ENCODE data around the gene DGCR2.
"Not testable (repeated sequence)": the region's sequence is repeated elsewhere in the genome, so short reads cannot be mapped to it uniquely, and the experiment has no call there.

DGCR2 gene

GRCh38 chr22:19107730-19108074 lies 14.5 kb downstream of the DGCR2 start:
- no peak for DNase-seq

DNA sequence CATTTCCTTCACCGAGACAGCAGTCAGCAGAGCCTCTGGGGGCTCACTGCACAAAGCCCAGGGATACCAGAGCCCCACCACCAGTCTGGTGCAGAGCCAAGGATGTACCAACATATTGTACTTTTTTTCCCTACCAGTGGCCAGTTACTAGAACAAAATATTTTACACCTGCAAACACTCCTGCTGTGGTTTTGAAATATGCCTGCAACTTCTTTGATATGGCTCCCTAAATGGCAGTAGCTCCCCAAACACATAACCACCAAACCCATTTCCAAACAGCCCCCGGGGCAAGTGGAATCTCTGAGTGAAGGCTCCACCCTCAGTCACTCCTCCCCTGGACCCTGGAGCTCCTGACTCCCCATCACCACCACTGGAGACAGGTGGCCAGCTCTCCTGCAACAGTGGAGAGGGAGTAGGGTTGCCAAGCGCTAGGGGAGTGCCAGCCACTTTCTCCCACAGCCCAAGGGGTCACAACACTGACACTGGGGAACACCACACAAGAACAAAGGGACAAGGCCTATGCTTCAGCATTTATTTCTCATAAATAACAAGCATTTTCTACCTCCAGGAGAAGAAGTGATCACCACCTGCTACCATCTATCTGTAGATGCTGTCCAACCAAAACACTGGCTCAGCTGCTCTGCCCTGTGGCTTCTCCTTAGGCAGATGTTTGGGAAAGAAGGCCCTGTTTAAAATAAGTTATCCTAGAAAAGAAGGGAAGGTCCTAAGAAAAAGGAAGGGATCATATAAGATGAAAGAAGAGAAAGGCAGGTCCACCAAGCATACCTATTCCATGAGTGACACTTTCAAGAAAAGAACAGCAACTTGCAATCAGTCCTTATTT lies 15.1 kb downstream of the DGCR2 start:
- no peak for DNase-seq

DNA sequence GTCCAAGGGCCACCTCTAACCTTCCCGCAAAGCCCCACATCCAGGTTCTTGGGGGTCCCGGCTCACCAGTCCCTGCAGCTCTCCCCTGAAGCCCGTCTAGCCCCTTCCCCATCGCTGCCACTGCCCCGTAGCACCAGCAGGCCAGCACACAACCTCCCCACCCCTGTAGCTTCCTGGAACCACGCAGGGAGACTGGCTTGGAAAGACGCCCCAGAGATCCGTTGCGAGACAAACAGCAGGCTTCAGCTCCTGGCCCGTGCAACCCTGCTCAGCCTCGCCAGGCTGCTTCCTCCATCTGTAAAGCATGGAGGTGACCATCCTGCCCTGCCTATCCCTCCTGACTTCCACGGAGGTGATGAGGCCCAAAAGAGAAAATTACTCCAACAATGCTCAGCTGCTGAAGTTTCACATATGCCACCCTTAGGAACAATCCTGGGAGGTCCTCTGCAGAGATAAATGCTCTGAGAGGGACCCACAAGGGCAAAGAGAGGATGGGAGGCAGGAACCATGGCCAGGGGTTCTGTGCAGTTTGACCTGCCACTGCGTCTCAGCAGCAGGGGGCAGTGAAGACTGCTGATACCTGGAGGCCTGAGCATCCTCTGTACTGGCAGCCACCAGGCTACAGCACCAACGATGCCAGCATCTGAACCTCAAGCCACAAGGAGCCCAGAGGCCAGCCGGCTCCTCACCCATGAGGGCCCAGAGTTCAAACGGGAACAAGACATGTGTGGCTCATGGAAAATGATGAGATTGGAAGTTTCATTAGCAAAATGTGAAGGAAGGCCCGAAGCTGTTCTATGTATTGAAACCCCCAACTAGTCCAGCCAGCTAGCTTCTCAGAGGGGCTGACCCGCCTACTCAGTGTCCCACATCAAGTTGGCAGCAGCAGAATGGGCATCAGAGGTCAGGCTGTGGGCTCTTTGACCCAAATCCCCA lies 16.1 kb downstream of the DGCR2 start:
- DNase-seq = no peak

DNA sequence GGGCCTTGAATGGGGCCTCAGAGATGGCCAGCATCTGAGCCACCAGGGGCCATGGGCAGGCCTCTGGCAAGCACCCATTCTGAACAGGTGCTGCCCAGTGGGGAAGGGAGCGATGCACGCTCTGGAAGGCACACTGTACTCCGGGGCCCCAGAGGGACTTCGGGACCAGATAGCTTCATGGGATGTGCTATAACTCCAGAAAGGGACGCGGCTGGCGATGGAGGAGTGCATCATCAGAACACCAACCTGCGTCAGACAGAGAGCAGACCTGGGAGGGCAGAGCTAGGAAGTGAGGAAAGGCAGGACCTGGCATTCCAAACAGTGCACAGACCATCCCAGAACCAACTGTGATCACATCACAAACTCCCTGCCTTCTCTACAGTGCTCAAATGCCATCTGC lies 16.8 kb downstream of the DGCR2 start:
- DNase-seq = no peak

DNA sequence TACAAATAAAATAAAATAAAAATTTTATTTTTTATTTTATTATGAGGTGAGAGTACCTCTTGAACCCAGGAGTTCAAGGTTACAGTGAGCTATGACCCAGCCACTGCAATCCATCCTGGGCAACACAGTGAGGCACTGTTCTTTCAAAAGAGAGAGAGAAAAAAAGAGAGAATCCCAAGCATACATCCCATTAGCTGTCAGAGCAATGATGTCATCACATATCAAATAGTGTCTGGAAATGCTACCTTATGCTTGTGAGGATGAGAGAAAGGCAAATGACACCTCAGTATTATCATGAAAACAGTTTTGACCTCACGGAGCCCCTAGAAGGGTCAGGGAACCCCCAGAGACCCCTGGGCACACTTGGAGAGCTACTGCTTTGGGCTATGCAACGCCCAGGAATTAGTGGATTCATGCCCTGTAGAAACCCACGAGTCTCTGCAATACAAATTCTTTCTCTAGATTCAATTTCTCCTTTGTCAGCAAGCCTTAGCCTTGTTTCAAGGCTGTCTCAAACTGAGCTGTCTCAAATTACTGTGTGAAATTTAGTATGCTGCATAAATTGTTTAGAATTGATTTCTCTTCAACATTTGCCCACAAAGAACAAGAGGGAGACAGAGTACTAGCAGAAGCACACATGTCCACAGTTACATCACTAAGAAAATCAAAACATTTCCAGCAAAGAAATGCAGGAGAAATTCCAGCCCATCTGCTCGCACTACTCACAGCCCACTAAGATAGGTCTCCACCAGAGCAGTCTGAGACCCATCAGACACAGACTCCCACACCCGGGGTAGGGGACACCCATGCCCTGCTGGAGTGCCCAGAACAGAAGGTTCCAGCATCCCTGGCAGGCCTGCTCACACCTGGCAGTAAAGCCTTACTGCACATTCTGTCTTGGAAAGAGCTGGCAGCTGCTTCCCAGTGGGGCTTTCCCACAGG lies 18.1 kb downstream of the DGCR2 start:
- no peak for DNase-seq

DNA sequence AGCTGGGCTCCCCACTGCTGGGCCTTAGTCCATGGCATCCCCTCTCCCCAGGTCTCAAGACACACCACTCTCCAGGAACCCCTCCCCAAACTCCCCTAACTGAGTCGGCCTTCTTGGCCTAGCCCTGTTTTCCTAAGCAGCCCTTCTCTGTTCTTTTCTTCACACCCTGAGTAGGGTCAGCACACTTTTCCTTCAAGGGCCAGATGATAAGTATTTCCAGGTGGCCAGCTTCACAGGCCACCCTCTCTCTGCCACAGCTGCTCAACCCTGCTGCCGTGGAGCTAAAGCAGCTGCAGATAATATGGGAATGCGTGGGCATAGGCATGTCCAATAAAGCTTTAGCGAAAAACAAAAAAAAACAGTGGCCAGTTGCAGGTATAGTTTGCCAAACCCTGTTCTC lies 24.1 kb downstream of the DGCR2 start:
- no peak for DNase-seq

- no peak for DNase-seq
These were observed 24.7 kb downstream of the DGCR2 start for GRCh38 chr22:19097518-19097917.

- DNase-seq = no peak
These were observed 25.7 kb downstream of the DGCR2 start for GRCh38 chr22:19096555-19096954.

GRCh38 chr22:19094393-19094997 lies 27.7 kb downstream of the DGCR2 start:
- no peak for DNase-seq

GRCh38 chr22:19092725-19093124 lies 29.5 kb downstream of the DGCR2 start:
- no peak for DNase-seq

DNA sequence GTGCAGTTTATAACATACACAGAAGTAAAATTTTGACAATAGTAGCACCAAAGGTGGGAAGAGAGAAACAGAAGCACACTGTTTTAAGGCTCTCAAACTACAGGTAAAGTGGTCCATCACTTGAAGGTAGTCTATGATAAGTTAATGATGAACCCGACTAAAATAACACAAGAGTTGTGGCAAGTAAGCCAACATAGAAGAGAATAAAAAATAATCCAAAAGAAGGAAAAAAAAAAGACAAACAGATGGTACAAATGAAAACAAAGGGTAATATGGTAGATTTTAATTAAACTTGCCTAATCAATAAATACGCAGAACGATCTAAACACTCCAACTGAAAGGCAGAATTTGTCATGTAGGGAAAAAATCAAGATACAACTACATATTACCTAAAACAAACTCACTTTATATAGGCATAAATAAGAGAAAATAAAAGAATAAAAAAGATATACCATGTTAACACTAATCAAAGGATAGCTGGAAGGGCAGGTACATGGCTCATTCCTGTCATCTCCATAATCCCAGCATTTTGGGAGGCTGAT lies 31.6 kb downstream of the DGCR2 start:
- DNase-seq = no peak

- DNase-seq = no peak
These were observed 32.0 kb downstream of the DGCR2 start for GRCh38 chr22:19090183-19090582.

- DNase-seq = no peak
These were observed 33.2 kb downstream of the DGCR2 start for GRCh38 chr22:19088866-19089595.

- peak; percentile 39 to 63 for DNase-seq
These were observed 35.3 kb downstream of the DGCR2 start for GRCh38 chr22:19086896-19087295.

- peak; percentile 51 to 65 for DNase-seq
These were observed 35.8 kb downstream of the DGCR2 start for GRCh38 chr22:19086417-19086816.

DNA sequence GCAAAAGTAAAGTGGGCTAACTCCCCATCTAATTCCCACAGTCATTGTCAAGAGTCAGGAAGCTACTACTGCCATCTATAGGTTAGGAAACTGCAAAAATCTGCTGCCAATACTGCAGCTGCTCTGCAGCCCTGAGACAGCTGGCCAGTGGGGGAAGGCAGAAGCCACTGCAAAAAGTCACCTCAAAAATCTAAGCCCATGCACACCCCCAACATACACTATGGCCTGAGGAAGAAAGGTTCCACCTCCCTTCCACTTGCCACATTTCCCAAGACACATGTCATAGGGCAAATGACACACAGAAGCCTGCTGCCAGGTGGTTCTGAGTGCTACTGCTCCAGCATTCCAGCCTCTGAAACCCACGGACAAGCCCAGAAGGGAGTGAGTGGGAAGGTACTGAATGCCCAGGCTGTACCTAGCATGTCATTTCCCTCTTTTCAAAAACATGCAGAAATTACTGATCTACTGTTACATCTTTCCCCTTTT lies 36.9 kb downstream of the DGCR2 start:
- DNase-seq = peak; percentile 74 to 89

DNA sequence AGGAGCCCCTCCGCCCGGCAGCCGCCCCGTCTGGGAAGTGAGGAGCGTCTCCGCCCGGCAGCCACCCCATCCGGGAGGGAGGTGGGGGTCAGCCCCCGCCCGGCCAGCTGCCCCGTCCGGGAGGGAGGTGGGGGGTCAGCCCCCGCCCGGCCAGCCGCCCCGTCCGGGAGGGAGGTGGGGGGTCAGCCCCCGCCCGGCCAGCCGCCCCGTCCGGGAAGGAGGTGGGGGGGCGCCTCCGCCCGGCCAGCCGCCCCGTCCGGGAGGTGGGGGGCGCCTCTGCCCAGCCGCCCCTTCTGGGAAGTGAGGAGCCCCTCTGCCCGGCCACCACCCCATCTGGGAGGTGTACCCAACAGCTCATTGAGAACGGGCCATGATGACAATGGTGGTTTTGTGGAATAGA lies 37.6 kb downstream of the DGCR2 start:
- DNase-seq = not testable (repeated sequence)

GRCh38 chr22:19084126-19084525 lies 38.1 kb downstream of the DGCR2 start:
- not testable (repeated sequence) for DNase-seq

DNA sequence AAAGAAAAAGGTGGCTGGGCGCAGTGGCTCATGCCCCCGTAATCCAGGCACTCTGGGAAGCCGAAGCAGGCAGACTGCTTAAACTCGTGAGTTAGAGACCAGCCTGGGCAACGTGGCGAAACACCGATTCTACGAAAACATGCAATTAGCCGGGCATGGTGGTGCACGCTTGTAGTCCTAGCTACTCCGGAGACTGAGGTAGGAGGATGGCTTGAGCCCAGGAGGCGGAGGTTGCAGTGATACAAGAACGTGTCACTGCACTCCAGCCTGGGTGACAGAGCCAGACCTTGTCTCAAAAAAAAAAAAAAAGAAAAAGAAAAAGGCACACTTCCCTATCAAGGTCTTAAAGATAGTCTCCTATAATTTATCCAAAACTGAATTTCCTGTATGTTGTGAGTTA lies 39.4 kb downstream of the DGCR2 start:
- DNase-seq = no peak

GRCh38 chr22:19082101-19082500 lies 40.1 kb downstream of the DGCR2 start:
- DNase-seq = no peak

DNA sequence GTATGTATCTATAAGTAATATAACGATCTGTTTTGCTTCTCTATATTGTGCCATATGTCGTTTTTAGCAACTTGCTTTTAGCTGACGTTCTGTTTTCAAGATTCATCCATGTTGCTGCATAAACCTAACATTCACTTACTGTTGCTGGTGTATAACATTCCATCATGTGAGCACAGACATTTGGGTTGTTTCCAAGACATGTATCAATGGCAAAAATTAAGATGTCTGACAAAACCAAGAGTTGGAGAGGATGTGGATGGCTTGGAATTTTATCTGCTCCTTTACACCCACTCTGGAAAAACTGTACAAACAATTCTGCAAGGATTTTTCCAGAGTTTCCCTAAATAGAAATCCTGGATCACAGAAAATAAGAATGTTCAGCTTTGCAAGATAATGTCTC lies 40.9 kb downstream of the DGCR2 start:
- DNase-seq = no peak
